Measurements from ENCODE around the gene TMEM123.
A peak's percentile ranks its signal among the peaks of the same experiment; 100 is the strongest.

TMEM123 gene

DNA sequence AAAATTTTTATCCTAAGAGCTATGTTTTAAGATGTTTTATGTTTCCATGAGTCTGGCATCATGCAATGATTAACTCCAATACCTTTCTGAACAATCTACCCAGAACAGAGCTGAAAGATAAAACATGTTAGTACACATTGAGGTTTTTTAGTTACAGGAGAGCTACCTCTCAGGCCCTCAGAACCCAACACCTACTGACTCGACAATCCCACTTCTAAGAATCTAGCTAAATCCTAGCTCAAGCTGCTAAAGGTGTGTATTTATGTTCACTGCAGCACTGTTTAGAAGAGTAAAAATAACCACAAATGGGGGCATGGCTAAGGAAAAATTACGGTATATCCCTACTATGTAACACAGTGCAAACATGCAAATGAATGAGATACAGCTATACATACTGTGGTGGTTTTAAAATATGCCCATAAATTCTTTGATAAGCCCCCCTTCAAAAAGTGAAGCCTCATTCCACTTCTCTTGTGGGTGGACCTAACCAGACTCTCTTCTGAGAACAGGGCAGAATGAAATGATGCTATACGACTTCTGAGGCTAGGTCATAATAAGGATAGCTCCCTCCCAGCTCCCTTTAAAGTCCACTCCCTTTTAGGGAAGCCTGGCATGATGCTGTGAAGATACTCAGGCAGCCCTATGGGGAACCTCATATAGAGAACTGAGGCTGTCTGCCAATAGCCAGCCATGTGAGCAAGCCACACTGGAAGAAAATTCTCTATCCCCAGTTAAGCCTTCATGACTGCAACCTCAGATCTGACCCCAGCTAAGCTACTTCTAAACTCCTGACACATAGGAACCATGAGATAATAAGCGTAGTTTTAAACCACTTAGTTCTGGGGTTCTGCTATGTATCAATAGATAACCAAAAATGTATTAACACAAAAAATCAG lies 29.5 kb downstream of the TMEM123 start:
- DNase-seq: no peak

DNA sequence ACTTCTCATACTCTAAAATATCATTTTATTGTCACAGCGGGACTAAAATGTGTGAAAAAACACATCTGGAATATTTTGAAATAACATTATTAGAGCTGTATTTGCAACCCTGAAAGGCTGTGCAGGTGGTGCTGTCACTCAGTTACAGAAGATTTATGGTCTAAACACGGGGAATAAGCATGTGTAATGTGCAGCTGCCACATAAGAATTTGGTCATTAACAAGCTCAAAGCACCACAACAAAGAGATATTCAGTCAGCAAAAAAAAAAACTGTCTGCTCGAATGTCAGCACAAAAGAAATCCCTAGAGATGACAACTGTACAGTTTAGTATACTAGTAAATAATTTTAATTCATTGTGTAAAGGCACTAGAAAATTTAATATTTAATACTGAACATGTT lies 31.3 kb downstream of the TMEM123 start:
- DNase-seq: no peak

- DNase-seq: no peak
These were observed 32.0 kb downstream of the TMEM123 start for GRCh38 chr11:102420547-102420946.

DNA sequence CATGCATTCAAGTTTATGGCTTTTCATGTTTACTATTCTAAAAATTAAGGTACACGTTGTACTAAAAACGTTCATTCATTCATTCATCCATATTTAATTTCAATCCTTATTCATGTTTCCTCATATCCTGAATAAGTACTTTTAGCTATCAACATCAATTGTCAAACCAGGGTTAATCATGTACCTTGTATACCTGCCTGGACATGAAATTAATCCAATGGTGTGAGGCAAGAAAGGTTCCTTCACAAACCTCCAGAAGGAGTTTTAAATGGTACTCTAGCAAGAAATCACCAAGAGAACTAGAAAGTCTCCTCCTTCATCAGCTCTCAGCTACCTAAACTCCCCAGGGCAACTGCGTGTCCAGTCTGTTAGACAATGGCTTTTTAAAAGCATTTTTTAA lies 33.4 kb downstream of the TMEM123 start:
- DNase-seq: no peak

GRCh38 chr11:102416976-102417375 lies 35.6 kb downstream of the TMEM123 start:
- no peak for DNase-seq

GRCh38 chr11:102415304-102415916 lies 37.2 kb downstream of the TMEM123 start:
- DNase-seq: no peak

DNA sequence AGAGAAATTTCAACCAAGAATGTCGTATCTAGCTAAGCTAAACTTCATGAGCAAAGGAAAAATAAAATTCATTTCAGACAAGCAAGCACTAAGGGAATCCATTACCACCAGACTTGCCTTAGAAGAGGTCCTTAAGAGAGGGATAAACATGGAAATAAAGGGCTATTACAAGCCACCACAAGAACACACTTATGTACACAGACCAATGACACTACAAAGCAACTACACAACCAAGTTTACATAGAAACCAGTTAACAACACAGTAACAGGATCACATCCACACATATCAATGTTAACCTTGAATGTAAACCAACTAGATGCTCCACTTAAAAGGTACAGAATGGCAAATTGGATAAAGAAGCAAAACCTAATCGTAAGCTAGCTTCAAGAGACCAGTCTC lies 38.0 kb downstream of the TMEM123 start:
- no peak for DNase-seq

DNA sequence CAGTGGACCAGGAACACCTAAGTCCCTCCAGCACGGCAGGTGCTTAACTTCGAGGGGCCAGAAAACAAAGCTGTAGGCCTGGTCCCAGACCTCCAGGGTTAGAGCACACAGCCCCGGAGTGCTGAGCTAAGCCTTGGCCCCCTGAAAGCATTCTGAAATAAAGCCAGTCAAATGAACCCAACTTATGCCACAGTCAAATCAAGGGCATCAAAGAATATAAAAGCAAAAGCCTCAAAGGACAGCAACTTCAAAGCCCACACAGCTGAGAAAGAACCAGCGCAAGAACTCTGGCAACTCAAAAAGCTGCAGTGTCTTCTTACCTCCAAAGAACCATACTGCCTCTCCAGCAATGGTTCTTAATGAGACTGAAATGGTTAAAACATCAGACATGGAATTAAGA lies 39.1 kb downstream of the TMEM123 start:
- DNase-seq: no peak

DNA sequence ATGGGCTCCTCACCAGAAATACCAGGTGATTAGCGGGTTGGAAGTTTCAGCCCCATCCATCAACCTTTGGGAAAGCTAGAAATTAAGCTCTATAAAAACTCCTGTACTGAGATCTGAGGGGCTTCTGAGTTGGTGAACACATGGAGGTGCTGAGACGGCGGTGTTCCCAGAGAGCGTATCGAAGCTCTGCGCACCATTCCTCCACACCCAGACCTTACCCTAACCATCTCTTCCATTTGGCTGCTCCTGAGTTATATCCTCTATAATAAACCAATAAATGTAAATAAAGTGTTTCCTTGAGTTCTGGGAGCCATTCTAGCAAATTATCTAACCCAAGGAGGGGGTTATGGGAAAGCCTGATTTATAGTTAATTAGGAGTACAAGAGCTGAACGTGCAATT lies 41.4 kb downstream of the TMEM123 start:
- DNase-seq: no peak

DNA sequence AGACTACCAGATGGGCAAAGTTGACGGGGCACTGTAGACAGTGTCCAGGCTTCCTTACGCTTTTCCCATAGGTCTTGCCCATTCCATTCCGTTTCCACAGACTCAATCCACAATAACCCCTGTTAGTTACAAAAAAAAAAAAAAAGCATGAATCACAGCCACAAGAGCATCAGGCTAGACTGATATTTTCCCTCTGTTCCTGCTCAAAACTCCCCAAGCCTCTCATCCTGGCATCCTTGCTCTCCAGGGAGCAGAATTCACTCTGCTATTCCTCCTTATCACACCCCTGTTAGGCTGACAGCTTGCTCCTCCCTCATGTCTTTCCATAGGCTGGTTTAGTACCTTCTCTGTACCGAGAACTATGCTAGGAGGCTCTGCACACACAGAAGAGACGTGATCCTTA lies 42.2 kb downstream of the TMEM123 start:
- DNase-seq: peak; percentile 59

- no peak for DNase-seq
These were observed 44.2 kb downstream of the TMEM123 start for GRCh38 chr11:102408339-102408738.

DNA sequence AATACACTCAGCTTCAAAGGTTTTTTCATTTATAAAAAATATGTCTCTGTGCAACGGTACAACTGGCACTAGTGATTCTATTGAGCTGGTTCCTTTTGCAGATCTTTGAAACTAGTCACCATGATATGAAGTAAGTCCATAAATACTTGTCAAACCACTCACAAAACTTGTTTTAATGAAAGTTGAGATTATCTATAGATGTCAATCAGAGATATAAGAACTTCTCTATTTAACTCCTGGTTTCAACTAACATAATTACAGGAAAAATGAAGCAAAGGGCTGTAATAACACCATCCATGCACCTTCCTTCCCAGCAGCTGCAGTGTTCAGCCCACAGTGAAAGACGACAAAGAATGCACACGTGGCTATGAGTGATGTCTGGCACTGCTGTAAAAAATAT lies 44.7 kb downstream of the TMEM123 start:
- DNase-seq: no peak

DNA sequence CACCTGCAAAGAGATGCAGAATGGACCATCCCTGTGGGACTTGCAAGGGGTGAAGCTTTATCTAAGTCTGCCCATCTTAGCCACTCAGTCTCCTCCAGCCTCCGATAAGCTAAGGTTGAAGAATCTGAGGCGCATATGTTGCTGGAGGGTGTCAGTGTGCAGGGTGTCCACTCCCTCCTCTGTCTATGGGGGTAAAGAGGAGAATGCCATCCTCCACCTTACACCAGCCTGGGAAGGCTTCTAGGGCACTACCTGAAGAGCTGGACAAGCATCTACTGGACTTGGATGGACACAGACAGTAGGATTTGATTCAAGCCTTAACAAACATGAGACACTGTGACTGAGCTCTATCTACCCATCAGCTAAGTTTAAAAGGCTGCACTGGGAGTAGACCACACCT lies 46.5 kb downstream of the TMEM123 start:
- DNase-seq: no peak

DNA sequence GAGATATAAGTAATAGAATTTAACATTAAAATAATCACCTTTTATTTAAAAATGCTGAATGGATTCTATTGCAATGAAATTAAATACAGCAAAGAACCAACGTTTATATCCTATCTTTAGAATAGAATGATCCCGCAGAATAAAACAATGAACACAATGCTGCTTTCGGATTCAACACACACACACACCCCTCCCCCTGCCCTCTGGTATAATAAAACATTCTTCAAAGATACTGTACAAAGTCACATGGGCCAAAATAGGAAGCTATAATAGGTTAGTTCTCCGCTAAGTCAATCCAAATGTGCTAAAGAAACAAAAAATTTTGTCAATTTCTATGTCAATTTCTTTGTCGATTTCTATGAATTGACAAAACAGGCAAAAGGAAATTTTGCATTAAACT lies 47.1 kb downstream of the TMEM123 start:
- DNase-seq: no peak

DNA sequence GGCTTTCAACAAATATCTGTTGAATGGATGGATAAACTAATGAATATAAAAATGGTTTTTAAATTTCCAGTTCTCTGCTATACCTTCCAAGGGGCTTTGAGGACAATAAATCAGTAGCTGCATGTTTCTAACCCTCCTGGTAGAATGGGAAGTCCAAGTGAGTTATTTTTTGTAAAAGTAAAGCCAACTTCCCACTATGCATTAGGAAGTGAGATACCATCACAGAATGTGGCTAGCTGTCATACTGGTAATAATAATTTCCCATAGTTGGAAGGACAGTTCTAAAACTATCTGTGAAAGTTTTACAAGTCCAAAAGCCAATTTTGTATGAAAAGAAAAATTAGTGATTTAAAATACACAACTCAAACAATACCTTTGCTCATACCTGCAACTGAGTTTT lies 50.0 kb downstream of the TMEM123 start:
- no peak for DNase-seq

DNA sequence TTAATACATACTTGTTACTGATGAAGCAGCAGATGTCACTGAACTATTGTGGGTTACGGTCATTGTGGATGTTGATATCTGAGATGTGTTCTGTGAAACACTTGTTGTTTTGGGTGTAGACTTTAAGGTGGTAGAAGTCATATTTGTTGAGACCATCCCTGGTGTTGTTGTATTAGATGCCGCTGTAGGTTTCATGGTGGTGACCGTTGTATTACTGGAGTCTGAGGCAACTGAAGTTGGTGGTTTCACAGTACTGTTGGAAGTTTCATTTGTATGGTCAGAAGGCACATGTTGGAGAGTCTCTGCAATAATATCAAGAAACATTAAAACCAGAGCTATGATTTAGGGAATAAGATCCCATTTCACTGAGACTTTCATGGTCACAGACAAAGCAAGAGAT lies 50.7 kb downstream of the TMEM123 start:
- no peak for DNase-seq

- DNase-seq: no peak
These were observed 52.0 kb downstream of the TMEM123 start for GRCh38 chr11:102400603-102401002.

GRCh38 chr11:102399189-102399588 lies 53.4 kb downstream of the TMEM123 start:
- DNase-seq: no peak

- DNase-seq: no peak
These were observed 54.3 kb downstream of the TMEM123 start for GRCh38 chr11:102398297-102398696.

- DNase-seq: no peak
These were observed 55.6 kb downstream of the TMEM123 start for GRCh38 chr11:102396708-102397563.

DNA sequence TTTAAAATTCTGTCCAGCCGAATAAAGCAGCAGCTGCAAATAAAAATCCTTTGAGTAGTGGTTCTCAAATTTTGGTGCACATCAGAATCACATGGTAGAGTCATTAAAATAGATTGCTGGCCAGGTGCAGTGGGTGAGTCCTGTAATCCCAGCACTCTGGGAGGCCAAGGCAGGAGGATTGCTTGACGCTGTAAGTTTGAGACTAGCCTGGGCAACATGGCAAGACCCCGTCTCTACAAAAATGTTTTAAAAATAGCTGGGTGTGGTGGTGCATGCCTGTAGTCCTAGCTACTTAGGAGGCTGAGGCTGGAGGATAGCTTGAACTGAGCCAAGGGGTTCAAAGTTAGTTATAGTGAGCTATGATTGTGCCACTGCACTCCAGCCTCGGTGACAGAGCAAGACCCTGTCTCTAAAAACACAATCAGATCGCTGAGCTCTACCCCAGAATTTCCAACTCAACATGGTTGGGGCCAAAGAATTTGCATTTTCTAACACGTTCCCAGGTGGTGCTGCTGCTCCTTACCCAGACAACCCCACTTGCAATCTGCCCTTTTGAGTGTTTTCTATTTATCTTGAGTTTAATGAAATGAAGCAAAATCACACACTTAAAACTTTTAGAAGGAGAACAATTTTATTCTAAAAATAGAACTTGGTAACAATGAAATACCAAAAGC lies 56.7 kb downstream of the TMEM123 start:
- no peak for DNase-seq

GRCh38 chr11:102393272-102393730 lies 59.3 kb downstream of the TMEM123 start:
- no peak for DNase-seq
